Measurements from ENCODE around the gene LAMB1. TPM values are rescaled to one million over a fixed set of nuclear protein-coding genes. Genes with fewer than 3 reads are reported as not detected.
A peak's percentile ranks its signal among the peaks of the same experiment; 100 is the strongest.

Gene LAMB1
- total RNA-seq, 1 experiment from 2014 or later: 101 TPM

DNA sequence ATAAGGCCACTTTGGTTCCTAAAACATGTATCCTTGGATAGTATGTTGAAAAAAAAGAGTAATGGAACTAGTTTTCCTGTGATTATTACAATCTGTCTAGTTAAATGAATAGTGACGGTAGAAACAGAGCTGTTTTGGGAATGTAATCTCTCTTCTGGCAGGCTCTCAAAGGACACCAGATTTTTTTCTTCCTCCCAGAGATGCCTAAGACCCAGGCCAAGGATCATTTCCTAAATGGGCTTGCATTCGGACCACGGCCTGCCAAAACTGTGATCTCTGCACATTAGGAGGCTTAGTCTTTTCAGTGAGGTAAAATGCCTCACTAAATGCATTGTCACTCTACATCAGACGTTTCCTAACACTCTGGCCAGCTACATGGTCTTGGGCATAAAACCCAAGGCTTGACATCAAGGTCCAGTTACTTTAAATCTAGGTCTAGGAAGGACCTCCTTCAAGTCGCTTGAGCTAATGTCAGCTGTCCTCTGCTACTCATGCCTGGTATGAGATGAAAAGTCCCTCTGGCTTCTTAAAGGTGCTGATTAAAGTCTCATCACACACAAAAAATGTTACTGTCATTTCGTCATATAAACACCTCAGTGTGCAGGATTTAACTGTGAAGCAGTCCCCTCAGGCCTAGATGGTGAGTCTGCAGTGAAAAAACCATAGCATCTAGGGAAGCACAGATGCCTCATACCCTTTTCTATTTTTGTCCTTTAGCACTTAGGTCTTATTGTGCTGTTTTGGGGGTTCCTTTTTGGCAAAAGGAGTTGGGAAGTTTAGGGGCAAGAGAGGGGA is 64.3 kb downstream of the LAMB1 start:
- no peaks in the 10 kb centered on the region for H4K20me1 ChIP-seq (ENCODE audit: low read length)
- H3K36me3 ChIP-seq (ENCODE audit: low read depth, low read length): peaks cover 45% of the 10 kb centered on the region
- H3K27me3 ChIP-seq (ENCODE audit: low read length): no peaks in the 10 kb centered on the region
- H2AFZ ChIP-seq (ENCODE audit: low read length): no peak overlapping the region
- peaks cover 10% of the 10 kb centered on the region; the same call in 1 of the 2 replicates for H3K4me1 ChIP-seq (ENCODE audit: insufficient read depth, low read length)
- intact Hi-C loops (cut with micrococcal nuclease): no loop called here
- H3K4me3 ChIP-seq (ENCODE audit: low read length): no peak overlapping the region
- no peak overlapping the region for H3K9ac ChIP-seq (ENCODE audit: low read length)
- DNase-seq (no peak), ATAC-seq (no peak)
- H3K9me3 ChIP-seq (ENCODE audit: low read length): no peaks in the 10 kb centered on the region
- no peak overlapping the region for H3K4me2 ChIP-seq (ENCODE audit: low read length)
- peak overlapping the region; percentile 60 for H3K27ac ChIP-seq (ENCODE audit: low read length)
- ChIA-PET POLR2A (ENCODE audit: unreplicated experiment) (no interaction called here), CTCF (no interaction called here)
- TF ChIP-seq EZH2 (IDR thresholded peaks at IDR 0.05; ENCODE audit: low read length, unreplicated experiment) (no peak), EZH2phosphoT487 (IDR thresholded peaks at IDR 0.05; ENCODE audit: borderline replicate concordance, low read length) (no peak)
- TF ChIP-seq, protein P1, sequence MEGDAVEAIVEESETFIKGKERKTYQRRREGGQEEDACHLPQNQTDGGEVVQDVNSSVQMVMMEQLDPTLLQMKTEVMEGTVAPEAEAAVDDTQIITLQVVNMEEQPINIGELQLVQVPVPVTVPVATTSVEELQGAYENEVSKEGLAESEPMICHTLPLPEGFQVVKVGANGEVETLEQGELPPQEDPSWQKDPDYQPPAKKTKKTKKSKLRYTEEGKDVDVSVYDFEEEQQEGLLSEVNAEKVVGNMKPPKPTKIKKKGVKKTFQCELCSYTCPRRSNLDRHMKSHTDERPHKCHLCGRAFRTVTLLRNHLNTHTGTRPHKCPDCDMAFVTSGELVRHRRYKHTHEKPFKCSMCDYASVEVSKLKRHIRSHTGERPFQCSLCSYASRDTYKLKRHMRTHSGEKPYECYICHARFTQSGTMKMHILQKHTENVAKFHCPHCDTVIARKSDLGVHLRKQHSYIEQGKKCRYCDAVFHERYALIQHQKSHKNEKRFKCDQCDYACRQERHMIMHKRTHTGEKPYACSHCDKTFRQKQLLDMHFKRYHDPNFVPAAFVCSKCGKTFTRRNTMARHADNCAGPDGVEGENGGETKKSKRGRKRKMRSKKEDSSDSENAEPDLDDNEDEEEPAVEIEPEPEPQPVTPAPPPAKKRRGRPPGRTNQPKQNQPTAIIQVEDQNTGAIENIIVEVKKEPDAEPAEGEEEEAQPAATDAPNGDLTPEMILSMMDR (conservative IDR thresholded peaks at IDR 0.05; ENCODE audit: low read depth, low read length): no peak
- H3K9me2 ChIP-seq (replicated peaks; ENCODE audit: low read length): no peaks in the 10 kb centered on the region
- no peaks in the 10 kb centered on the region for H3F3A ChIP-seq (ENCODE audit: low read length, unreplicated experiment)
- no TSS peak for BruUV-seq (replicated peaks)
- H3K79me2 ChIP-seq (ENCODE audit: low read length): no peaks in the 10 kb centered on the region

DNA sequence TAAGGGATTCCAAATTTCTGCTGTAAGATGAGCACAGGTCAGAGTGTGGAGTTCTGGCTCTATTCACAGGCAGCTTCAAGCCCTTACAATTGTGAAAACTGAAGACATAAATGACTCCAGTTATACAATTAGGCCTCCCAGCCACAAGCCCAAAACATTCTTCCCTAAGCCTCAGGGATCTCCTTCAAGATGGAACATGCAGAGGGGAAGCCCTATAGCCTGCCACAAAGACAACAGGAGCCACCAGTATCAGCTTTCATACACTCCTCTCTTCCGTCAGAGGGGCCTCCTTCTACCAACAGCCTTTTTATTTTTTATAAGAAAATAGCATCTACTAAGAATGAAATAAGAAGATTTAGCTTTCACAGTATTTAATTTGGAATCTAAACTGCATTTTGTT is 65.4 kb downstream of the LAMB1 start:
- no peaks in the 10 kb centered on the region for H4K20me1 ChIP-seq (ENCODE audit: low read length)
- H3K4me3 ChIP-seq (ENCODE audit: low read length): no peak overlapping the region
- H2AFZ ChIP-seq (ENCODE audit: low read length): no peak overlapping the region
- DNase-seq (no peak), ATAC-seq (no peak)
- CTCF ChIA-PET: no interaction called here
- H3K27me3 ChIP-seq (ENCODE audit: low read length): no peaks in the 10 kb centered on the region
- no peak overlapping the region for H3K27ac ChIP-seq (ENCODE audit: low read length)
- H3K9me3 ChIP-seq (ENCODE audit: low read length): no peaks in the 10 kb centered on the region
- no peaks in the 10 kb centered on the region for H3F3A ChIP-seq (ENCODE audit: low read length, unreplicated experiment)
- H3K4me2 ChIP-seq (ENCODE audit: low read length): no peak overlapping the region
- no TSS peak for BruUV-seq (replicated peaks)
- POLR2A ChIA-PET (ENCODE audit: unreplicated experiment): interaction anchor here (0.5 kb wide), 1 partner anchor 237 kb away, joined by 3 read pairs; no protein-coding TSS in a partner anchor
- H3K9me2 ChIP-seq (replicated peaks; ENCODE audit: low read length): no peaks in the 10 kb centered on the region
- peaks cover 10% of the 10 kb centered on the region; the same call in 1 of the 2 replicates for H3K4me1 ChIP-seq (ENCODE audit: insufficient read depth, low read length)
- H3K79me2 ChIP-seq (ENCODE audit: low read length): no peaks in the 10 kb centered on the region
- intact Hi-C loops (cut with micrococcal nuclease): no loop called here
- peaks cover 42% of the 10 kb centered on the region for H3K36me3 ChIP-seq (ENCODE audit: low read depth, low read length)
- H3K9ac ChIP-seq (ENCODE audit: low read length): no peak overlapping the region
- TF ChIP-seq EZH2phosphoT487 (IDR thresholded peaks at IDR 0.05; ENCODE audit: borderline replicate concordance, low read length) (no peak), EZH2 (IDR thresholded peaks at IDR 0.05; ENCODE audit: low read length, unreplicated experiment) (no peak)
- TF ChIP-seq, protein P1 (conservative IDR thresholded peaks at IDR 0.05; ENCODE audit: low read depth, low read length): no peak

DNA sequence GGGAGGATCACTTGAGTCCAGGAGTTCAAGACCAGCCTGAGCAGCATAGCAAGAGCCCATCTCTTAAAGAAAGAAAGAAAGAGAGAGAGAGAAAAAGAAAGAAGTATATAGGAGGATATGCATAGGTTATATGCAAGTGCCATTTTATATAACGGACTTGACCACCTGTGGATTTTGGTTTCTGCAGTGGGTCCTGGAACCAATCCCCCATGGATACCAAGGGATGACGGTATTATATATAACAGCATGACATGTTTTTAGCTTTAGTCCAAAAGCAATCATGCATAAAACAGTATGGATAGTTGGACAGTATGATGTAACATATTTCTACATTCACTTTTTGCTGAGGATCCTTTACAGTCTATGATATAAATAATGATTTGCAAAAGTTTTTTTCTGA is 66.6 kb downstream of the LAMB1 start:
- intact Hi-C loops (cut with micrococcal nuclease): no loop called here
- TF ChIP-seq EZH2phosphoT487 (IDR thresholded peaks at IDR 0.05; ENCODE audit: borderline replicate concordance, low read length) (no peak), EZH2 (IDR thresholded peaks at IDR 0.05; ENCODE audit: low read length, unreplicated experiment) (no peak)
- TF ChIP-seq, protein P1 (conservative IDR thresholded peaks at IDR 0.05; ENCODE audit: low read depth, low read length): no peak
- Histone ChIP-seq H3K36me3 (ENCODE audit: low read depth, low read length) (peaks cover 50% of the 10 kb centered on the region), H2AFZ (ENCODE audit: low read length) (no peak overlapping the region), H3K9me2 (replicated peaks; ENCODE audit: low read length) (no peaks in the 10 kb centered on the region), H3K27me3 (ENCODE audit: low read length) (no peaks in the 10 kb centered on the region), H3K4me3 (ENCODE audit: low read length) (no peak overlapping the region), H3K9ac (ENCODE audit: low read length) (no peak overlapping the region), H3K4me1 (ENCODE audit: insufficient read depth, low read length) (peaks cover 10% of the 10 kb centered on the region; the same call in 1 of the 2 replicates), H3K4me2 (ENCODE audit: low read length) (no peak overlapping the region), H3K79me2 (ENCODE audit: low read length) (no peaks in the 10 kb centered on the region), H3K9me3 (ENCODE audit: low read length) (no peaks in the 10 kb centered on the region), H3F3A (ENCODE audit: low read length, unreplicated experiment) (no peaks in the 10 kb centered on the region), H4K20me1 (ENCODE audit: low read length) (no peaks in the 10 kb centered on the region), H3K27ac (ENCODE audit: low read length) (no peak overlapping the region)
- POLR2A ChIA-PET (ENCODE audit: unreplicated experiment): no interaction called here
- CTCF ChIA-PET: no interaction called here
- DNase-seq (no peak), ATAC-seq (no peak)
- BruUV-seq (replicated peaks): no TSS peak
